ENCODE data around the gene PRKAG2. TPM values are rescaled to one million over a fixed set of nuclear protein-coding genes. Genes with fewer than 3 reads are reported as not detected.
A peak's percentile ranks its signal among the peaks of the same experiment; 100 is the strongest.

Gene PRKAG2
- total and polyA plus RNA-seq, 2 of the 13 experiments (the other 11 are each of a cell fraction or from before 2014, with no cell fraction given), result 0.90 to 1.3 TPM

GRCh38 chr7:151692721-151693120 lies 184.2 kb downstream of the PRKAG2 start (continued):
- TF ChIP-seq KDM1A (CRISPR knock-in tag; IDR thresholded peaks at IDR 0.05) (no peak), STAT5B (CRISPR knock-in tag; IDR thresholded peaks at IDR 0.05) (no peak), PHF5A (CRISPR knock-in tag; IDR thresholded peaks at IDR 0.05; ENCODE audit: low read depth, unreplicated experiment) (no peak)

GRCh38 chr7:151691449-151691848 lies 185.5 kb downstream of the PRKAG2 start:
- TF ChIP-seq REL (CRISPR knock-in tag; conservative IDR thresholded peaks at IDR 0.05) (no peak), ZNF7 (CRISPR knock-in tag; IDR thresholded peaks at IDR 0.05) (peak; percentile 71)
- no TSS peak for BruUV-seq (replicated peaks)
- DNase-seq (ENCODE audit: low spot score) (no peak), ATAC-seq (no peak), FAIRE-seq (no peak)
- POLR2A ChIA-PET, result no interaction called here
- Histone ChIP-seq H3K9ac (ENCODE audit: insufficient read depth, low read depth, low read length) (no peak overlapping the region), H3K4me1 (ENCODE audit: insufficient read depth, low read length) (peaks cover 31% of the 10 kb centered on the region), H3K36me3 (replicated peaks in 1 of 2; ENCODE audit: control insufficient read depth in 1 of 2, insufficient read depth in 2 of 2, low read length in 2 of 2) (no peaks in the 10 kb centered on the region), H2AFZ (ENCODE audit: low read length) (no peak overlapping the region), H3K27me3 (ENCODE audit: control insufficient read depth in 1 of 2, insufficient read depth in 2 of 2, low read length in 2 of 2) (0 out of 5 replicates have a peak, but pooled peaks cover 0 to 11% of the 10 kb centered on the region in 2 experiments), H3K9me3 (ENCODE audit: low read length) (no peaks in the 10 kb centered on the region), H4K20me1 (ENCODE audit: insufficient read depth, low read length) (no peaks in the 10 kb centered on the region), H3K4me2 (ENCODE audit: low read depth, low read length) (no peak overlapping the region), H3K79me2 (ENCODE audit: insufficient read depth, low read length) (no peaks in the 10 kb centered on the region), H3K27ac (ENCODE audit: extremely low read length, insufficient read depth, low read length) (no peak overlapping the region), H3K4me3 (replicated peaks in 1 of 3; ENCODE audit: insufficient read depth in 1 of 3, low read depth in 2 of 3, low read length in 3 of 3) (no peak overlapping the region)
- intact Hi-C loops (cut with micrococcal nuclease; ENCODE audit: unreplicated experiment) (no loop called here), in situ Hi-C loops (cut with HindIII; ENCODE audit: extremely low pct_ligation_motif_present, low pct_unique_long_range_greater_than_20kb) (no loop called here)
- 62% methylated on average over 2 of the region's 2 CpGs for WGBS (ENCODE audit: low lambda C conversion rate)
- CTCF ChIA-PET (ENCODE audit: low intra/inter-chr PET ratio, low total read pairs), result no interaction called here

GRCh38 chr7:151690606-151691005 lies 186.3 kb downstream of the PRKAG2 start:
- no peak overlapping the region for H3K4me2 ChIP-seq (ENCODE audit: low read depth, low read length)
- in situ Hi-C loops (cut with HindIII; ENCODE audit: extremely low pct_ligation_motif_present, low pct_unique_long_range_greater_than_20kb) (no loop called here), intact Hi-C loops (cut with micrococcal nuclease; ENCODE audit: unreplicated experiment) (no loop called here)
- DNase-seq (ENCODE audit: low spot score), result no peak
- no peak for FAIRE-seq
- no TSS peak for BruUV-seq (replicated peaks)
- H3K4me3 ChIP-seq (replicated peaks in 1 of 3; ENCODE audit: insufficient read depth in 1 of 3, low read depth in 2 of 3, low read length in 3 of 3), result no peak overlapping the region
- WGBS (ENCODE audit: low lambda C conversion rate), result 47% methylated on average over 6 of the region's 6 CpGs
- H3K4me1 ChIP-seq (ENCODE audit: insufficient read depth, low read length), result peaks cover 24% of the 10 kb centered on the region
- H4K20me1 ChIP-seq (ENCODE audit: insufficient read depth, low read length), result no peaks in the 10 kb centered on the region
- no peaks in the 10 kb centered on the region for H3K36me3 ChIP-seq (replicated peaks in 1 of 2; ENCODE audit: control insufficient read depth in 1 of 2, insufficient read depth in 2 of 2, low read length in 2 of 2)
- no peak overlapping the region for H2AFZ ChIP-seq (ENCODE audit: low read length)
- ChIA-PET CTCF (ENCODE audit: low intra/inter-chr PET ratio, low total read pairs) (no interaction called here), POLR2A (no interaction called here)
- 0 out of 5 replicates have a peak, but pooled peaks cover 0 to 8% of the 10 kb centered on the region in 2 experiments for H3K27me3 ChIP-seq (ENCODE audit: control insufficient read depth in 1 of 2, insufficient read depth in 2 of 2, low read length in 2 of 2)
- no peak overlapping the region for H3K27ac ChIP-seq (ENCODE audit: extremely low read length, insufficient read depth, low read length)
- H3K9me3 ChIP-seq (ENCODE audit: low read length), result no peaks in the 10 kb centered on the region
- no peak for ATAC-seq
- H3K79me2 ChIP-seq (ENCODE audit: insufficient read depth, low read length), result no peaks in the 10 kb centered on the region
- H3K9ac ChIP-seq (ENCODE audit: insufficient read depth, low read depth, low read length), result no peak overlapping the region
- TF ChIP-seq ZNF225 (CRISPR knock-in tag; IDR thresholded peaks at IDR 0.05), result no peak
- TF ChIP-seq ZNF678 (CRISPR knock-in tag; IDR thresholded peaks at IDR 0.05), result no peak
- TF ChIP-seq ZNF432 (CRISPR knock-in tag; IDR thresholded peaks at IDR 0.05; ENCODE audit: borderline replicate concordance), result no peak
- no peak for TF ChIP-seq ZXDC (CRISPR knock-in tag; IDR thresholded peaks at IDR 0.05)
- TF ChIP-seq ZNF724P (CRISPR knock-in tag; IDR thresholded peaks at IDR 0.05; ENCODE audit: borderline replicate concordance), result no peak
- TF ChIP-seq ZNF546 (CRISPR knock-in tag; conservative IDR thresholded peaks at IDR 0.05), result no peak
- TF ChIP-seq ZNF782 (CRISPR knock-in tag; IDR thresholded peaks at IDR 0.05; ENCODE audit: borderline replicate concordance), result no peak
- TF ChIP-seq SKI (IDR thresholded peaks at IDR 0.05; ENCODE audit: partially characterized antibody), result no peak
- no peak for TF ChIP-seq HMGXB4 (CRISPR knock-in tag; IDR thresholded peaks at IDR 0.05; ENCODE audit: borderline replicate concordance in 1 of 2, low read depth in 1 of 2)
